IMR-90 (cell line): ENCODE results near the gene ING5. TPM values are rescaled to one million over a fixed set of nuclear protein-coding genes. Genes with fewer than 3 reads are reported as not detected.

ENCODE experiments used
- ATAC-seq: fragments of 200-7000 bp; cut with Tn5 transposase; 2 replicates; pipeline ENCODE4 v1.9.1; 2020; ENCODE audit warnings: low read depth, mild to moderate bottlenecking, moderate library complexity
- BruUV-seq: library from RNA; stranded (reverse); fragments of 400-500 nt; replicated peaks from 2 replicates; lab custom pipeline; 2021; lab: Mats Ljungman, UMichigan
- CTCF ChIA-PET: fragments of 300-600 bp; formaldehyde crosslinking; extraction: SDS; loops from one replicate; lab custom pipeline; 2021; ENCODE audit warnings: antibody characterized with exemption; lab: Yijun Ruan, JAX
- POLR2A ChIA-PET: fragments of 300-600 bp; sonication (Branson Sonifier 250); formaldehyde crosslinking; loops from one replicate; lab custom pipeline; 2022; ENCODE audit warnings: antibody characterized with exemption; ENCODE audit not compliant: unreplicated experiment; lab: Charles Lee
- DNase-seq: peaks from one replicate; pipeline ENCODE4 v3.0.0; 2013
- H2AFZ ChIP-seq: replicated peaks from 2 replicates; pipeline ENCODE3; 2013; ENCODE audit warnings: low read length, mild to moderate bottlenecking; ENCODE audit not compliant: poor library complexity
- H2AK5ac ChIP-seq: 2 replicates; pipeline ENCODE4 v1.6.1; 2013; ENCODE audit warnings: low read depth, low read length, inconsistent platforms
- H2AK9ac ChIP-seq: replicated peaks from 2 replicates; pipeline ENCODE3; 2013; ENCODE audit warnings: mild to moderate bottlenecking, low read depth, low read length, moderate library complexity; ENCODE audit not compliant: poor library complexity
- H2BK120ac ChIP-seq: 2 replicates; pipeline ENCODE4 v1.6.1; 2013; ENCODE audit warnings: low read depth, low read length, inconsistent platforms
- H2BK15ac ChIP-seq: 3 replicates; pipeline ENCODE4 v1.6.1; 2013; ENCODE audit warnings: low read depth, low read length, inconsistent platforms
- H2BK20ac ChIP-seq: 2 replicates; pipeline ENCODE4 v1.6.1; 2013; ENCODE audit warnings: low read depth, mild to moderate bottlenecking, inconsistent platforms, low read length, moderate library complexity
- H2BK5ac ChIP-seq: 2 replicates; pipeline ENCODE4 v1.6.1; 2013; ENCODE audit warnings: mild to moderate bottlenecking, low read depth, low read length, inconsistent platforms; ENCODE audit not compliant: poor library complexity, severe bottlenecking
- H3K14ac ChIP-seq: replicated peaks from 2 replicates; pipeline ENCODE4 v1.6.1; 2013; ENCODE audit warnings: low read depth, low read length, inconsistent platforms
- H3K18ac ChIP-seq: 2 replicates; pipeline ENCODE4 v1.6.1; 2013; ENCODE audit warnings: low read depth, low read length, control low read depth
- H3K23ac ChIP-seq: 2 replicates; pipeline ENCODE4 v1.6.1; 2013; ENCODE audit warnings: low read depth, low read length, inconsistent platforms
- H3K27ac ChIP-seq: 2 replicates; pipeline ENCODE4 v1.5.1; 2013; ENCODE audit warnings: mild to moderate bottlenecking, control low read depth, low read length; ENCODE audit not compliant: insufficient read depth
- H3K27me3 ChIP-seq: 2 replicates; pipeline ENCODE4 v1.6.1; 2013; ENCODE audit warnings: low read length; ENCODE audit not compliant: control insufficient read depth, insufficient read depth
- H3K36me3 ChIP-seq: 2 replicates; pipeline ENCODE4 v1.6.1; 2013; ENCODE audit warnings: low read length, mixed read lengths; ENCODE audit not compliant: control insufficient read depth, insufficient read depth
- H3K4ac ChIP-seq: 2 replicates; pipeline ENCODE4 v1.6.1; 2013; ENCODE audit warnings: low read depth, low read length, inconsistent platforms
- H3K4me1 ChIP-seq: 2 replicates; pipeline ENCODE4 v1.6.1; 2013; ENCODE audit warnings: low read length, mixed read lengths; ENCODE audit not compliant: control insufficient read depth, insufficient read depth
- H3K4me2 ChIP-seq: 2 replicates; pipeline ENCODE4 v1.6.1; 2013; ENCODE audit warnings: low read depth, mild to moderate bottlenecking, control low read depth, low read length, moderate library complexity
- H3K4me3 ChIP-seq: 2 replicates; pipeline ENCODE4 v1.5.1; 2013; ENCODE audit warnings: low read depth, mild to moderate bottlenecking, control low read depth, low read length, moderate library complexity; ENCODE audit not compliant: insufficient read depth
- H3K56ac ChIP-seq: 2 replicates; pipeline ENCODE4 v1.6.1; 2013; ENCODE audit warnings: low read length, inconsistent platforms; ENCODE audit not compliant: insufficient read depth; ENCODE audit errors: extremely low read depth
- H3K79me1 ChIP-seq, 2 experiments: 2 replicates each; pipeline ENCODE4 v1.6.1; 2013; ENCODE audit warnings: low read length in 2 of 2, inconsistent platforms in 1 of 2, low read depth in 1 of 2
- H3K9ac ChIP-seq: 2 replicates; pipeline ENCODE4 v1.6.1; 2013; ENCODE audit warnings: low read depth, low read length, control low read depth
- H3K9me1 ChIP-seq: 2 replicates; pipeline ENCODE4 v1.6.1; 2013; ENCODE audit warnings: low read length, inconsistent platforms; ENCODE audit not compliant: insufficient read depth
- H3K9me3 ChIP-seq: 2 replicates; pipeline ENCODE4 v1.6.1; 2013; ENCODE audit warnings: low read length; ENCODE audit not compliant: control insufficient read depth, insufficient read depth
- H4K20me1 ChIP-seq: 2 replicates; pipeline ENCODE4 v1.6.1; 2013; ENCODE audit warnings: low read length, inconsistent platforms; ENCODE audit not compliant: insufficient read depth
- H4K5ac ChIP-seq: 2 replicates; pipeline ENCODE4 v1.6.1; 2013; ENCODE audit warnings: mild to moderate bottlenecking, low read depth, low read length, control low read depth
- H4K8ac ChIP-seq, 2 experiments: 2 replicates each; pipeline ENCODE4 v1.6.1; 2013; ENCODE audit warnings: low read depth in 2 of 2, low read length in 2 of 2, control low read depth in 1 of 2, inconsistent platforms in 1 of 2
- H4K91ac ChIP-seq: 2 replicates; pipeline ENCODE4 v1.6.1; 2013; ENCODE audit warnings: low read depth, low read length, inconsistent platforms; ENCODE audit not compliant: insufficient read depth
- BHLHE40 ChIP-seq: fragments of 150-350 bp; IDR thresholded peaks from 2 replicates; pipeline ENCODE4 v1.6.1; 2016; ENCODE audit warnings: mild to moderate bottlenecking, low read depth, low read length
- CEBPB ChIP-seq: IDR thresholded peaks from 2 replicates; pipeline ENCODE4 v1.6.1; 2012; ENCODE audit warnings: low read depth, low read length, improper control_type of control experiment
- CHD1 ChIP-seq: IDR thresholded peaks from 2 replicates; pipeline ENCODE4 v1.6.1; 2012; ENCODE audit warnings: low read depth, low read length, improper control_type of control experiment
- FOS ChIP-seq: fragments of 150-350 bp; IDR thresholded peaks from 2 replicates; pipeline ENCODE4 v1.6.1; 2016; ENCODE audit warnings: low read depth, low read length
- MAFK ChIP-seq: IDR thresholded peaks from 2 replicates; pipeline ENCODE4 v1.6.1; 2012; ENCODE audit warnings: low read depth, low read length, improper control_type of control experiment
- MAZ ChIP-seq: IDR thresholded peaks from 2 replicates; pipeline ENCODE4 v1.6.1; 2012; ENCODE audit warnings: low read depth, mild to moderate bottlenecking, low read length, improper control_type of control experiment, moderate library complexity, borderline replicate concordance
- MXI1 ChIP-seq: IDR thresholded peaks from 2 replicates; pipeline ENCODE4 v1.6.1; 2012; ENCODE audit warnings: low read depth, mild to moderate bottlenecking, low read length, moderate library complexity, borderline replicate concordance
- NFE2L2 ChIP-seq: fragments of 150-350 bp; IDR thresholded peaks from 2 replicates; pipeline ENCODE4 v1.6.1; 2016; ENCODE audit warnings: low read depth, mild to moderate bottlenecking, low read length
- POLR2A ChIP-seq: IDR thresholded peaks from 2 replicates; pipeline ENCODE4 v1.6.1; 2012; ENCODE audit warnings: mild to moderate bottlenecking, low read depth, low read length
- RAD21 ChIP-seq: IDR thresholded peaks from 2 replicates; pipeline ENCODE4 v1.6.1; 2012; ENCODE audit warnings: low read length, improper control_type of control experiment
- RCOR1 ChIP-seq: IDR thresholded peaks from 2 replicates; pipeline ENCODE4 v1.6.1; 2012; ENCODE audit warnings: mild to moderate bottlenecking, low read length, improper control_type of control experiment; ENCODE audit not compliant: insufficient replicate concordance
- RFX5 ChIP-seq: IDR thresholded peaks from 2 replicates; pipeline ENCODE4 v1.8.0; 2012; ENCODE audit warnings: low read depth, mild to moderate bottlenecking, low read length, moderate library complexity
- SMC3 ChIP-seq: fragments of 150-350 bp; IDR thresholded peaks from 2 replicates; pipeline ENCODE4 v1.6.1; 2016; ENCODE audit warnings: low read depth, mild to moderate bottlenecking, antibody characterized with exemption, low read length, moderate library complexity
- WGBS, 2 experiments: methylation state at CpG; one replicate each; pipeline versions ENCODE4 v1.1.5 to v1.1.7; 2013; ENCODE audit warnings: missing lambda C conversion rate in 2 of 2; ENCODE audit not compliant: insufficient read length in 1 of 2; ENCODE audit errors: extremely low coverage in 2 of 2; 5-methylcytosine and 5-hydroxymethylcytosine counted together
- dilution Hi-C: fragments of 300-500 bp; cut with HindIII; formaldehyde crosslinking; loops from one replicate; pipeline ENCODE4 v1.14.3; 2018; ENCODE audit warnings: low sequenced_read_pairs; ENCODE audit not compliant: unreplicated experiment
- in situ Hi-C: fragments of 300-500 bp; cut with MboI; formaldehyde crosslinking; loops from 3 replicates; pipeline ENCODE4 v1.14.3; 2019; ENCODE audit warnings: low sequenced_read_pairs, inconsistent platforms, mixed read lengths
- intact Hi-C: fragments of 100-400 bp; cut with micrococcal nuclease; formaldehyde crosslinking; loops from 2 replicates; pipeline ENCODE4 v1.10.0; 2022
- polyA plus RNA-seq, 3 experiments: library from polyadenylated mRNA; depleted of rRNA; stranded (reverse); fragments of >200 nt; gene quantifications; 2 replicates each; pipeline ENCODE4 v1.2.3, GENCODE V29; 2012; ENCODE audit warnings: low replicate concordance in 1 of 3
- total RNA-seq: library from RNA; depleted of rRNA; stranded (reverse); fragments of >200 nt; gene quantifications from 2 replicates; pipeline ENCODE4 v1.2.3, GENCODE V29; 2012
- TF ChIP-seq, protein P1 (sequence below): fragments of 150-350 bp; IDR thresholded peaks from 2 replicates; pipeline ENCODE4 v1.6.1; 2016; ENCODE audit warnings: low read depth, mild to moderate bottlenecking, low read length, moderate library complexity, borderline replicate concordance
- TF ChIP-seq, protein P2 (sequence below): conservative IDR thresholded peaks from 2 replicates; pipeline ENCODE4 v1.5.1; 2012; ENCODE audit warnings: mild to moderate bottlenecking, low read depth, low read length, improper control_type of control experiment
- TF ChIP-seq, protein P3 (sequence below): fragments of 150-350 bp; IDR thresholded peaks from 2 replicates; pipeline ENCODE4 v1.6.1; 2017; ENCODE audit warnings: mild to moderate bottlenecking, antibody characterized with exemption, low read length, low read depth

ING5 gene
- total and polyA plus RNA-seq, 2 of the 4 experiments (the other 2 are of a cell fraction) = 36.1 to 38.9 TPM

DNA sequence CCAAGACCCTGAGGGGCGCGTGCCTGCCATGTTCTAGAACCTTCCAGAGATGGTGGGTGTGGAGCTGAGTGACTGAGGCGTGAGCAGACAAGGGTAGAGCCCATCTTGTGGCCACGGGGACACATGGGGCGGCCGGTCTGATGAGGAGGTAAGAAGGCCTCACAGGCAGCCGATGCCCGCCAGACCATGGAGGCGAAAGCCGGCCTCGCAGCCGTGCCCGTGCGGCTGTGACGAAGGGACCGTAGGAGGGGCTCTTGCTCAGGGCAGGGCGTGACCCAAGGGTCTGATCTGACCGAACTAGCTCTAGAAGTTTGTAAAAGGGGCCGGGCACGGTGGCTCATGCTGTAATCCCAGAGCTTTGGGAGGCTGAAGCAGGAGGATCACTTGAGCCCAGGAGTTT lies 52.2 kb downstream of the ING5 start:
- Histone ChIP-seq H3K79me1 (no peaks in the 10 kb centered on the region), H3K56ac (no peak overlapping the region), H3K23ac (no peak overlapping the region), H3K27me3 (no peaks in the 10 kb centered on the region), H3K36me3 (peaks cover 41% of the 10 kb centered on the region), H2AK5ac (no peak overlapping the region), H3K9me3 (no peaks in the 10 kb centered on the region), H3K9ac (no peak overlapping the region), H4K91ac (no peak overlapping the region), H2AK9ac (peak overlapping the region; percentile 26), H2BK20ac (no peak overlapping the region), H3K4me2 (no peak overlapping the region), H3K18ac (no peak overlapping the region), H4K8ac (no peak overlapping the region), H2BK15ac (no peak overlapping the region), H3K27ac (no peak overlapping the region), H4K5ac (no peak overlapping the region), H3K14ac (no peak overlapping the region), H3K4me1 (no peaks in the 10 kb centered on the region), H3K9me1 (no peaks in the 10 kb centered on the region), H4K20me1 (no peaks in the 10 kb centered on the region; the same call in 1 of the 2 replicates), H3K4ac (no peak overlapping the region), H2AFZ (no peak overlapping the region), H3K4me3 (no peak overlapping the region), H2BK5ac (no peak overlapping the region), H2BK120ac (no peak overlapping the region)
- 98% methylated on average over 20 of the region's 20 CpGs; no CpG with 5 or more reads in 1 of the 2 experiments for WGBS, 2 experiments
- DNase-seq (no peak), ATAC-seq (no peak)
- TF ChIP-seq RFX5 = no peak
- TF ChIP-seq, protein P1, sequence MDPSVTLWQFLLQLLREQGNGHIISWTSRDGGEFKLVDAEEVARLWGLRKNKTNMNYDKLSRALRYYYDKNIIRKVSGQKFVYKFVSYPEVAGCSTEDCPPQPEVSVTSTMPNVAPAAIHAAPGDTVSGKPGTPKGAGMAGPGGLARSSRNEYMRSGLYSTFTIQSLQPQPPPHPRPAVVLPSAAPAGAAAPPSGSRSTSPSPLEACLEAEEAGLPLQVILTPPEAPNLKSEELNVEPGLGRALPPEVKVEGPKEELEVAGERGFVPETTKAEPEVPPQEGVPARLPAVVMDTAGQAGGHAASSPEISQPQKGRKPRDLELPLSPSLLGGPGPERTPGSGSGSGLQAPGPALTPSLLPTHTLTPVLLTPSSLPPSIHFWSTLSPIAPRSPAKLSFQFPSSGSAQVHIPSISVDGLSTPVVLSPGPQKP = no peak
- TF ChIP-seq BHLHE40 = no peak
- TF ChIP-seq SMC3 = no peak
- TF ChIP-seq CEBPB = no peak
- no peak for TF ChIP-seq CHD1
- no peak for TF ChIP-seq RAD21
- no peak for TF ChIP-seq FOS
- TF ChIP-seq, protein P2, sequence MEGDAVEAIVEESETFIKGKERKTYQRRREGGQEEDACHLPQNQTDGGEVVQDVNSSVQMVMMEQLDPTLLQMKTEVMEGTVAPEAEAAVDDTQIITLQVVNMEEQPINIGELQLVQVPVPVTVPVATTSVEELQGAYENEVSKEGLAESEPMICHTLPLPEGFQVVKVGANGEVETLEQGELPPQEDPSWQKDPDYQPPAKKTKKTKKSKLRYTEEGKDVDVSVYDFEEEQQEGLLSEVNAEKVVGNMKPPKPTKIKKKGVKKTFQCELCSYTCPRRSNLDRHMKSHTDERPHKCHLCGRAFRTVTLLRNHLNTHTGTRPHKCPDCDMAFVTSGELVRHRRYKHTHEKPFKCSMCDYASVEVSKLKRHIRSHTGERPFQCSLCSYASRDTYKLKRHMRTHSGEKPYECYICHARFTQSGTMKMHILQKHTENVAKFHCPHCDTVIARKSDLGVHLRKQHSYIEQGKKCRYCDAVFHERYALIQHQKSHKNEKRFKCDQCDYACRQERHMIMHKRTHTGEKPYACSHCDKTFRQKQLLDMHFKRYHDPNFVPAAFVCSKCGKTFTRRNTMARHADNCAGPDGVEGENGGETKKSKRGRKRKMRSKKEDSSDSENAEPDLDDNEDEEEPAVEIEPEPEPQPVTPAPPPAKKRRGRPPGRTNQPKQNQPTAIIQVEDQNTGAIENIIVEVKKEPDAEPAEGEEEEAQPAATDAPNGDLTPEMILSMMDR = no peak
- TF ChIP-seq, protein P3, sequence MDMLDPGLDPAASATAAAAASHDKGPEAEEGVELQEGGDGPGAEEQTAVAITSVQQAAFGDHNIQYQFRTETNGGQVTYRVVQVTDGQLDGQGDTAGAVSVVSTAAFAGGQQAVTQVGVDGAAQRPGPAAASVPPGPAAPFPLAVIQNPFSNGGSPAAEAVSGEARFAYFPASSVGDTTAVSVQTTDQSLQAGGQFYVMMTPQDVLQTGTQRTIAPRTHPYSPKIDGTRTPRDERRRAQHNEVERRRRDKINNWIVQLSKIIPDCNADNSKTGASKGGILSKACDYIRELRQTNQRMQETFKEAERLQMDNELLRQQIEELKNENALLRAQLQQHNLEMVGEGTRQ = no peak
- no peak for TF ChIP-seq NFE2L2
- TF ChIP-seq POLR2A = no peak
- no peak for TF ChIP-seq MAFK
- no peak for TF ChIP-seq MAZ
- no peak for TF ChIP-seq RCOR1
- no peak for TF ChIP-seq MXI1
- CTCF ChIA-PET = no interaction called here
- POLR2A ChIA-PET = no interaction called here
- BruUV-seq = no TSS peak
- dilution Hi-C loops (no loop called here), in situ Hi-C loops (no loop called here), intact Hi-C loops (no loop called here)
